Measurements from ENCODE around the gene IL10RB. TPM values are rescaled to one million over a fixed set of nuclear protein-coding genes. Genes with fewer than 3 reads are reported as not detected.

Gene IL10RB
- total RNA-seq, 1 donor from 2014 or later, result 25.5 TPM

Other genes with a start within 250 kb of the IL10RB start
- gene OLIG2, start 240.4 kb upstream of the IL10RB start, total RNA-seq, result not detected
- 0.53 TPM for gene OLIG1, start 196.2 kb upstream of the IL10RB start, total RNA-seq
- gene IFNAR2, start 36.4 kb upstream of the IL10RB start, total RNA-seq, result 43.3 TPM
- gene IFNAR1, start 58.6 kb downstream of the IL10RB start, total RNA-seq, result 61.7 TPM
- gene IFNGR2, start 137.0 kb downstream of the IL10RB start, total RNA-seq, result 70.1 TPM
- 60.9 TPM for gene TMEM50B, start 213.6 kb downstream of the IL10RB start, total RNA-seq
- gene DNAJC28, start 225.3 kb downstream of the IL10RB start, total RNA-seq, result 2.2 TPM